ENCODE measurements around the gene KRTAP10-11.

DNA sequence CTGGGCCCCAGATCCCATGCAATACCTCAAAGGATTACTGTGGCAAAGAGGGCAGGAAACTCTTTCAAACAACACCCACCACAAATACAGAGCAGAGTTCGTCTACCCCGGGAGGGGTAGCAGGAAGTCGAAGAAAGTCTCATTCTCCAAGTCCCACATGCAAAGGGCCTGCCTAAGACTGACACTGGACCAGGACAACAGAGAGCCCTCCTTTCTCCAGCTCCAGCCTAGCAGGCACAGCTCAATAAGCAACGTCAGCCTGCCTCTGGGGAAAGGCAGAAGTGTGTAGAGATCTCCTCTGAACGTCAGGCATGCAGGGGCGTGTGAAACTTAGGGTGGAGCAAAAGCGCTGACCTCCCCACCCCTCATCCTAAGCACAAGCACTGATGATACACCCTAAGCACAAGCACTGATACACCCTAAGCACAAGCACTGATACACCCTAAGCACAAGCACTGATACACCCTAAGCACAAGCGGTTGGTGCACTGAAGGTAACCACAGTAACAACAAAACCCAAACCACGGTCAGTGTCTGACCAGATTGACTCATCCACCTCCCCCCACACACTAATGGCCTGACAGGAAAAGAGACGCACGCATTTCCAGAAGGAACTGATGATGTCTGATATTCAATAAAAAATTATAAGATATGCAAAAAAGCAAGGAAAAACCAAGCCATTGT, 12.8 kb downstream of the KRTAP10-11 start:
- no peak for TF ChIP-seq CTCF (IDR thresholded peaks at IDR 0.05; ENCODE audit: poor library complexity)
- no peak for TF ChIP-seq EZH2 (IDR thresholded peaks at IDR 0.05; ENCODE audit: borderline replicate concordance)
- no peak for TF ChIP-seq EZH2phosphoT487 (IDR thresholded peaks at IDR 0.05; ENCODE audit: low read depth, severe bottlenecking, unreplicated experiment)
